ENCODE measurements around the gene ESAM.

GRCh38 chr11:124776865-124777645, 15.0 kb upstream of the ESAM start:
- TF ChIP-seq CTCF (IDR thresholded peaks at IDR 0.05) (no peak), POLR2A (IDR thresholded peaks at IDR 0.05) (no peak)

Measured in esophagus squamous epithelium (tissue), 4 donors.